Testis (tissue), 2 donors: ENCODE measurements around the gene C1orf216.

Source experiments
- CTCF ChIP-seq, 3 experiments: fragments of 450-650 bp in 2 of 3; fragments of 200-600 bp in 1 of 3; sonication (generic) in 1 of 3; IDR thresholded peaks; one replicate each; pipeline ENCODE4 v1.5.1; 2016 to 2019; ENCODE audit warnings: antibody characterized with exemption in 3 of 3, mild to moderate bottlenecking in 2 of 3, moderate library complexity in 1 of 3
- POLR2A ChIP-seq: fragments of 450-650 bp; IDR thresholded peaks from one replicate; pipeline ENCODE4 v1.6.1; 2017; ENCODE audit warnings: antibody characterized with exemption, mild to moderate bottlenecking, moderate library complexity

GRCh38 chr1:35674111-35674510, 44.6 kb downstream of the C1orf216 start:
- TF ChIP-seq POLR2A (no peak), CTCF (IDR thresholded peaks at IDR 0.05) (no peak)
